ENCODE results near the gene CSF1.
"Not testable (repeated sequence)": the region's sequence is repeated elsewhere in the genome, so short reads cannot be mapped to it uniquely, and the experiment has no call there.

GRCh38 chr1:109920391-109920790 lies 9.7 kb downstream of the CSF1 start:
- TF ChIP-seq POLR2AphosphoS5, POLR2A (IDR thresholded peaks at IDR 0.05; ENCODE audit: low read depth, low read length): not testable (repeated sequence)
